ENCODE results near the gene TMEM106C.
"Not testable (repeated sequence)": the region's sequence is repeated elsewhere in the genome, so short reads cannot be mapped to it uniquely, and the experiment has no call there.

Gene TMEM106C

GRCh38 chr12:47949441-47950341 lies 13.7 kb upstream of the TMEM106C start:
- DNase-seq, result peak; percentile 30

GRCh38 chr12:47950856-47951468 lies 12.4 kb upstream of the TMEM106C start:
- no peak for DNase-seq

- no peak for DNase-seq
Observed at GRCh38 chr12:47954058-47954457, 9.3 kb upstream of the TMEM106C start.

GRCh38 chr12:47954467-47955045 lies 8.8 kb upstream of the TMEM106C start:
- no peak for DNase-seq

GRCh38 chr12:47955059-47955458 lies 8.3 kb upstream of the TMEM106C start:
- no peak for DNase-seq

GRCh38 chr12:47957671-47958070 lies 5.7 kb upstream of the TMEM106C start:
- not testable (repeated sequence) for DNase-seq

GRCh38 chr12:47962198-47962597 lies 1.2 kb upstream of the TMEM106C start:
- no peak for DNase-seq

- peak; percentile 21 for DNase-seq
Observed at GRCh38 chr12:47964106-47964728, 821 bp downstream of the TMEM106C start.

- no peak for DNase-seq
Observed at GRCh38 chr12:47965581-47965980, 2.2 kb downstream of the TMEM106C start.

- DNase-seq, result no peak
Observed at GRCh38 chr12:47967461-47968321, 4.3 kb downstream of the TMEM106C start.

GRCh38 chr12:47969845-47970244 lies 6.4 kb downstream of the TMEM106C start:
- DNase-seq, result no peak

GRCh38 chr12:47970843-47971242 lies 7.4 kb downstream of the TMEM106C start:
- no peak for DNase-seq

GRCh38 chr12:47972895-47973294 lies 9.5 kb downstream of the TMEM106C start:
- DNase-seq, result no peak

GRCh38 chr12:47973870-47974269 lies 10.5 kb downstream of the TMEM106C start:
- DNase-seq, result no peak

- no peak for DNase-seq
Observed at GRCh38 chr12:47975036-47975620, 11.7 kb downstream of the TMEM106C start.

- DNase-seq, result no peak
Observed at GRCh38 chr12:47975816-47976215, 12.4 kb downstream of the TMEM106C start.

GRCh38 chr12:47977046-47977771 lies 13.8 kb downstream of the TMEM106C start:
- DNase-seq, result no peak

- DNase-seq, result no peak
Observed at GRCh38 chr12:47977772-47978597, 14.6 kb downstream of the TMEM106C start.

GRCh38 chr12:47978598-47978873 lies 15.1 kb downstream of the TMEM106C start:
- no peak for DNase-seq

GRCh38 chr12:47979166-47979565 lies 15.8 kb downstream of the TMEM106C start:
- DNase-seq, result no peak

GRCh38 chr12:47979686-47980085 lies 16.3 kb downstream of the TMEM106C start:
- no peak for DNase-seq
